WTC11 (cell line): ENCODE results near the gene TMED10. TPM values are rescaled to one million over a fixed set of nuclear protein-coding genes. Genes with fewer than 3 reads are reported as not detected.
"Not testable (repeated sequence)": the region's sequence is repeated elsewhere in the genome, so short reads cannot be mapped to it uniquely, and the experiment has no call there.

Experiments used
- ATAC-seq: fragments of 200-7000 bp; cut with Tn5 transposase; 2 replicates; pipeline ENCODE4 v1.10.0; 2021; ENCODE audit warnings: mild to moderate bottlenecking, moderate library complexity
- CTCF ChIA-PET: fragments of 300-600 bp; sonication (Branson Sonifier 250); formaldehyde crosslinking; loops from one replicate; lab custom pipeline; 2021; ENCODE audit warnings: antibody characterized with exemption; lab: Charles Lee
- POLR2A ChIA-PET: fragments of 350-600 bp; sonication (Branson Sonifier 250); formaldehyde crosslinking; loops from one replicate; lab custom pipeline; 2021; ENCODE audit warnings: antibody characterized with exemption; lab: Charles Lee
- DNase-seq: peaks from one replicate; pipeline ENCODE4 v3.0.0; 2021; ENCODE audit warnings: low spot score
- H3K27ac Mint-ChIP-seq: 2 replicates; pipeline ENCODE4 v1.8.0; 2021; ENCODE audit warnings: mixed read lengths
- H3K27me3 Mint-ChIP-seq: 2 replicates; pipeline ENCODE4 v1.8.0; 2021; ENCODE audit warnings: low read depth, mild to moderate bottlenecking, moderate library complexity, mixed read lengths
- H3K36me3 Mint-ChIP-seq: 2 replicates; pipeline ENCODE4 v1.8.0; 2021; ENCODE audit warnings: mixed read lengths
- H3K4me1 Mint-ChIP-seq: 2 replicates; pipeline ENCODE4 v1.8.0; 2022; ENCODE audit warnings: mixed read lengths
- H3K4me3 Mint-ChIP-seq: 2 replicates; pipeline ENCODE4 v1.8.0; 2021; ENCODE audit warnings: mild to moderate bottlenecking, moderate library complexity, mixed read lengths
- H3K9me3 Mint-ChIP-seq: 2 replicates; pipeline ENCODE4 v1.8.0; 2021; ENCODE audit warnings: mixed read lengths
- CREB1 ChIP-seq: sonication (generic); formaldehyde crosslinking; IDR thresholded peaks from 2 replicates; pipeline ENCODE4 v1.8.0; 2023; ENCODE audit warnings: mild to moderate bottlenecking, missing genetic modification reagents
- CREM ChIP-seq: sonication (generic); formaldehyde crosslinking; IDR thresholded peaks from 2 replicates; pipeline ENCODE4 v1.8.1; 2022; ENCODE audit warnings: mild to moderate bottlenecking, missing genetic modification reagents, moderate library complexity
- EMX1 ChIP-seq: fragments of 250-450 bp; sonication (Bioruptor Pico); IDR thresholded peaks from 2 replicates; pipeline ENCODE4 v1.8.0; 2021; ENCODE audit warnings: mild to moderate bottlenecking
- FOXJ3 ChIP-seq: sonication (generic); formaldehyde crosslinking; IDR thresholded peaks from 2 replicates; pipeline ENCODE4 v1.9.0; 2021; ENCODE audit warnings: missing genetic modification reagents, mild to moderate bottlenecking, borderline replicate concordance
- GTF2I ChIP-seq: fragments of 250-450 bp; sonication (Bioruptor Pico); conservative IDR thresholded peaks from 2 replicates; pipeline ENCODE4 v1.4.0; 2021; ENCODE audit warnings: mild to moderate bottlenecking
- JAZF1 ChIP-seq: fragments of 250-450 bp; sonication (Bioruptor Pico); IDR thresholded peaks from 2 replicates; pipeline ENCODE4 v1.9.0; 2021; ENCODE audit warnings: moderate library complexity, mild to moderate bottlenecking, inconsistent platforms
- NR1H2 ChIP-seq: sonication (generic); formaldehyde crosslinking; IDR thresholded peaks from 2 replicates; pipeline ENCODE4 v1.9.0; 2021; ENCODE audit warnings: mild to moderate bottlenecking, moderate library complexity, missing genetic modification reagents
- PRRX2 ChIP-seq: fragments of 250-450 bp; sonication (Bioruptor Pico); IDR thresholded peaks from 2 replicates; pipeline ENCODE4 v1.8.0; 2021; ENCODE audit warnings: mild to moderate bottlenecking
- ZNF121 ChIP-seq: sonication (generic); formaldehyde crosslinking; IDR thresholded peaks from 2 replicates; pipeline ENCODE4 v1.8.0; 2023; ENCODE audit warnings: missing genetic modification reagents
- ZNF232 ChIP-seq: sonication (generic); formaldehyde crosslinking; IDR thresholded peaks from 2 replicates; pipeline ENCODE4 v1.8.0; 2022; ENCODE audit warnings: mild to moderate bottlenecking, missing genetic modification reagents
- ZNF263 ChIP-seq: sonication (generic); formaldehyde crosslinking; IDR thresholded peaks from 2 replicates; pipeline ENCODE4 v1.8.1; 2022; ENCODE audit warnings: low read depth, mild to moderate bottlenecking, moderate library complexity, missing genetic modification reagents
- total RNA-seq: library from RNA; stranded (reverse); gene quantifications from 3 replicates; pipeline ENCODE4 v1.2.3, GENCODE V29; 2021
- TF ChIP-seq, protein P1 (sequence below): sonication (generic); formaldehyde crosslinking; IDR thresholded peaks from 2 replicates; pipeline ENCODE4 v1.8.1; 2023; ENCODE audit warnings: mild to moderate bottlenecking, missing genetic modification reagents, moderate library complexity
- TF ChIP-seq, protein P2 (sequence below): sonication (generic); formaldehyde crosslinking; IDR thresholded peaks from 2 replicates; pipeline ENCODE4 v1.8.1; 2022; ENCODE audit warnings: low read depth, missing genetic modification reagents, borderline replicate concordance
- TF ChIP-seq, protein P3 (sequence below): sonication (generic); formaldehyde crosslinking; IDR thresholded peaks from 2 replicates; pipeline ENCODE4 v1.8.0; 2022; ENCODE audit warnings: mild to moderate bottlenecking, missing genetic modification reagents
- TF ChIP-seq, protein P4 (sequence below): fragments of 250-450 bp; sonication (Bioruptor Pico); IDR thresholded peaks from 2 replicates; pipeline ENCODE4 v1.8.0; 2021; ENCODE audit warnings: mild to moderate bottlenecking
- TF ChIP-seq, protein P5 (sequence below): sonication (generic); formaldehyde crosslinking; conservative IDR thresholded peaks from 2 replicates; pipeline ENCODE4 v1.8.1; 2023; ENCODE audit warnings: mild to moderate bottlenecking, low read depth, missing genetic modification reagents, moderate library complexity
- TF ChIP-seq, protein P6 (sequence below): sonication (generic); formaldehyde crosslinking; IDR thresholded peaks from 2 replicates; pipeline ENCODE4 v1.8.1; 2023; ENCODE audit warnings: mild to moderate bottlenecking, missing genetic modification reagents

The TMED10 gene
- total RNA-seq, 1 experiment from 2014 or later = 234 TPM

DNA sequence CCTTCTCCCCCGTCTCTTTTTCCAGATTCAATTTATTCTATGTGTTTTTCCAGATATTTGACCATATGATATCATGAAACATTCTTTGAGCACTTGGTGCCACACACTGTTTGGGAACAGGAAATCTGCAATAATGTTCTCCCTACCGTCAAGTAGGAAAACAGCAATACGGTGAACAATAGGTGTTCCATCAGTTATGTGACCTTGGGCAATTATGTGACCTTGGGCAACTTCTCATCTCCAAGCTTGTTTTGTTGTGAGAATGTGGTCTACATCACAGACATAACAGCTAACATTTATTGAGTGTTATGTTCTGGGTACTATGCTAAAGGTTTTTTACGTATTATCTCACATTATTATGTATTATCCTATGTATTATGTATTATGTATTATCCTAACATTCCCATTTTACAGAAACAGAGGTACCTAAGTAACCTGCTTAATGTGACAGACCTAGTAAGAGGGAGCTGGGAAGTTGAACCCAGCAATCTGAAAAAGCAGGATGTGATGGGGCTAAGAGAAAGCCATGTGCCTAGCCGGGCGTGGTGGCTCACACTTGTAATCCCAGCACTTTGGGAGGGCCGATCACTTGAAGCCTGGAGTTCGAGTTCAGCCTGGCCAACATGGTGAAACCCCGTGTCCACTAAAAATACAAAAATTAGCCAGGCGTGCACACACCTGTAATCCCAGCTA is 48.4 kb downstream of the TMED10 start:
- Mint-ChIP-seq H3K27me3 (no peaks in the 10 kb centered on the region), H3K4me1 (peaks cover 18% of the 10 kb centered on the region), H3K27ac (peak overlapping the region; percentile 86), H3K9me3 (no peaks in the 10 kb centered on the region), H3K4me3 (peak overlapping the region; percentile 87), H3K36me3 (peaks cover 5% of the 10 kb centered on the region)
- no peak for DNase-seq
- POLR2A ChIA-PET = no interaction called here
- TF ChIP-seq JAZF1 (CRISPR knock-in tag) = no peak
- TF ChIP-seq ZNF121 (CRISPR knock-in tag) = no peak
- TF ChIP-seq, protein P1, sequence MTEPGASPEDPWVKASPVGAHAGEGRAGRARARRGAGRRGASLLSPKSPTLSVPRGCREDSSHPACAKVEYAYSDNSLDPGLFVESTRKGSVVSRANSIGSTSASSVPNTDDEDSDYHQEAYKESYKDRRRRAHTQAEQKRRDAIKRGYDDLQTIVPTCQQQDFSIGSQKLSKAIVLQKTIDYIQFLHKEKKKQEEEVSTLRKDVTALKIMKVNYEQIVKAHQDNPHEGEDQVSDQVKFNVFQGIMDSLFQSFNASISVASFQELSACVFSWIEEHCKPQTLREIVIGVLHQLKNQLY (CRISPR knock-in tag) = no peak
- TF ChIP-seq, protein P2, sequence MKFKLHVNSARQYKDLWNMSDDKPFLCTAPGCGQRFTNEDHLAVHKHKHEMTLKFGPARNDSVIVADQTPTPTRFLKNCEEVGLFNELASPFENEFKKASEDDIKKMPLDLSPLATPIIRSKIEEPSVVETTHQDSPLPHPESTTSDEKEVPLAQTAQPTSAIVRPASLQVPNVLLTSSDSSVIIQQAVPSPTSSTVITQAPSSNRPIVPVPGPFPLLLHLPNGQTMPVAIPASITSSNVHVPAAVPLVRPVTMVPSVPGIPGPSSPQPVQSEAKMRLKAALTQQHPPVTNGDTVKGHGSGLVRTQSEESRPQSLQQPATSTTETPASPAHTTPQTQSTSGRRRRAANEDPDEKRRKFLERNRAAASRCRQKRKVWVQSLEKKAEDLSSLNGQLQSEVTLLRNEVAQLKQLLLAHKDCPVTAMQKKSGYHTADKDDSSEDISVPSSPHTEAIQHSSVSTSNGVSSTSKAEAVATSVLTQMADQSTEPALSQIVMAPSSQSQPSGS (CRISPR knock-in tag) = no peak
- TF ChIP-seq FOXJ3 = no peak
- TF ChIP-seq, protein P3, sequence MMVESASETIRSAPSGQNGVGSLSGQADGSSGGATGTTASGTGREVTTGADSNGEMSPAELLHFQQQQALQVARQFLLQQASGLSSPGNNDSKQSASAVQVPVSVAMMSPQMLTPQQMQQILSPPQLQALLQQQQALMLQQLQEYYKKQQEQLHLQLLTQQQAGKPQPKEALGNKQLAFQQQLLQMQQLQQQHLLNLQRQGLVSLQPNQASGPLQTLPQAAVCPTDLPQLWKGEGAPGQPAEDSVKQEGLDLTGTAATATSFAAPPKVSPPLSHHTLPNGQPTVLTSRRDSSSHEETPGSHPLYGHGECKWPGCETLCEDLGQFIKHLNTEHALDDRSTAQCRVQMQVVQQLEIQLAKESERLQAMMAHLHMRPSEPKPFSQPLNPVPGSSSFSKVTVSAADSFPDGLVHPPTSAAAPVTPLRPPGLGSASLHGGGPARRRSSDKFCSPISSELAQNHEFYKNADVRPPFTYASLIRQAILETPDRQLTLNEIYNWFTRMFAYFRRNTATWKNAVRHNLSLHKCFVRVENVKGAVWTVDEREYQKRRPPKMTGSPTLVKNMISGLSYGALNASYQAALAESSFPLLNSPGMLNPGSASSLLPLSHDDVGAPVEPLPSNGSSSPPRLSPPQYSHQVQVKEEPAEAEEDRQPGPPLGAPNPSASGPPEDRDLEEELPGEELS (CRISPR knock-in tag) = no peak
- no peak for TF ChIP-seq GTF2I (CRISPR knock-in tag)
- TF ChIP-seq CREM (CRISPR knock-in tag) = no peak
- no peak for TF ChIP-seq NR1H2
- TF ChIP-seq ZNF263 (CRISPR knock-in tag) = no peak
- TF ChIP-seq CREB1 (CRISPR knock-in tag) = no peak
- TF ChIP-seq ZNF232 (CRISPR knock-in tag) = no peak
- CTCF ChIA-PET = no interaction called here
- no peak for ATAC-seq

DNA sequence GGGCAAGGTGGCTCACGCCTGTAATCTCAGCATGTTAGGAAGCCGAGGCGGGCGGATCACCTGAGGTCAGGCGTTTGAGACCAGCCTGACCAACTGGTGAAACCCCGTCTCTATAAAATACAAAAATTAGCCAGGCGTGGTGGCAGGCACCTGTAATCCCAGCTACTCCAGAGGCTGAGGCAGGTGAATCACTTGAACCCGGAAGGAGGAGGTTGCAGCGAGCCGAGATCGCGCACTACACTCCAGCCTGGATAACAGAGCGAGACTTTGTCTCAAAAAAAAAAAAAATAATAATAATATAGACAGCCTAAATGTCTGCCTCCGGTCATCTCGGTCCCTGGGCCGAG is 49.0 kb downstream of the TMED10 start:
- not testable (repeated sequence) for ATAC-seq

DNA sequence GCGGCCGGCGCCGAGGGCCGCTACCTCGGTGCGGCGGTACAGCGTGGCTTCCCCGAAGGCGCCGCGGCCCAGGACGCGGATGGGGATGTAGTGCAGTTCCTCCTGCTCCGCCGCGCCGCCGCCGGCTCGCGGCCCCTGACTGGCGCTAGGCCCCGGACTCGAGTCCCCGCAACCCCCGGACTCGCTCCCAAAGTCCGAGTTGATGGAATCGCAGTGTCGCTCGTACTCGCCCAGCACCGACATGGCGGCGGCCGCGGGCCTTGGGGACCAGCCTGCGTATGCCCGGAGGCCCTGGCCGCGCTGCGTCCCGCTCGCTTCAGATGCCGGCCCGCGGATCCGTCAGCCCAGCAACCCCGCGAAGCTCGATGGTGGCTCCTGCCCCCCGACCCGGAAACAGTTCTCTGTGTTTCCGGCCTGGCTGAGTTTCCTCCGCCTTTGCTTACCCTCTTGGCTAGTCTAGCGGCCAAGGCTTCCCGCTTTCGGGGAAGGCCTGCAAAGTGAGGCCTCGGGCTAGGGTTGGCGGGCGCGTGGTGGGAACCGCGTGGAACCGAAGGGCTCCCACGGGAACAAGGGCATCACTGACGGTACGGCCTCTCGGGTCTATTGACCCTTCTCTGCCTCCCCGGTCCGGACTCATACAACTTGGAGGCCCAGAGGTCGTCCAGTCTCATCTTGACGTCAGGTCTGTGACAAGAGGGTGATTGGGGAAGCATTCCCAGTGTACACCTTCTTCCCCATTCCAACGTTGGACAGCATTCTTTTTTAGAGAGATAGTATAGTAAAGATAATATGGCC is 49.5 kb downstream of the TMED10 start, which contains the start of gene NEK9:
NEK9 (minus strand) TSS at position 370 of the 795 bp plus-strand sequence; CDS start at position 243, 127 bp downstream.
- CTCF ChIA-PET = interaction anchor here (0.8 to 1.3 kb wide), 6 partner anchors 27 to 362 kb away, joined by 3 to 8 read pairs (median 4); partner anchors contain the start of gene ZC2HC1C
- H3K27me3 Mint-ChIP-seq = no peaks in the 10 kb centered on the region
- TF ChIP-seq, protein P4, sequence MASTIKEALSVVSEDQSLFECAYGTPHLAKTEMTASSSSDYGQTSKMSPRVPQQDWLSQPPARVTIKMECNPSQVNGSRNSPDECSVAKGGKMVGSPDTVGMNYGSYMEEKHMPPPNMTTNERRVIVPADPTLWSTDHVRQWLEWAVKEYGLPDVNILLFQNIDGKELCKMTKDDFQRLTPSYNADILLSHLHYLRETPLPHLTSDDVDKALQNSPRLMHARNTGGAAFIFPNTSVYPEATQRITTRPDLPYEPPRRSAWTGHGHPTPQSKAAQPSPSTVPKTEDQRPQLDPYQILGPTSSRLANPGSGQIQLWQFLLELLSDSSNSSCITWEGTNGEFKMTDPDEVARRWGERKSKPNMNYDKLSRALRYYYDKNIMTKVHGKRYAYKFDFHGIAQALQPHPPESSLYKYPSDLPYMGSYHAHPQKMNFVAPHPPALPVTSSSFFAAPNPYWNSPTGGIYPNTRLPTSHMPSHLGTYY (CRISPR knock-in tag) = no peak; the same call in 1 of the 2 replicates
- TF ChIP-seq EMX1 (CRISPR knock-in tag) = 0 out of 2 replicates have a peak, but pooled peaks have one; percentile 47
- TF ChIP-seq, protein P5, sequence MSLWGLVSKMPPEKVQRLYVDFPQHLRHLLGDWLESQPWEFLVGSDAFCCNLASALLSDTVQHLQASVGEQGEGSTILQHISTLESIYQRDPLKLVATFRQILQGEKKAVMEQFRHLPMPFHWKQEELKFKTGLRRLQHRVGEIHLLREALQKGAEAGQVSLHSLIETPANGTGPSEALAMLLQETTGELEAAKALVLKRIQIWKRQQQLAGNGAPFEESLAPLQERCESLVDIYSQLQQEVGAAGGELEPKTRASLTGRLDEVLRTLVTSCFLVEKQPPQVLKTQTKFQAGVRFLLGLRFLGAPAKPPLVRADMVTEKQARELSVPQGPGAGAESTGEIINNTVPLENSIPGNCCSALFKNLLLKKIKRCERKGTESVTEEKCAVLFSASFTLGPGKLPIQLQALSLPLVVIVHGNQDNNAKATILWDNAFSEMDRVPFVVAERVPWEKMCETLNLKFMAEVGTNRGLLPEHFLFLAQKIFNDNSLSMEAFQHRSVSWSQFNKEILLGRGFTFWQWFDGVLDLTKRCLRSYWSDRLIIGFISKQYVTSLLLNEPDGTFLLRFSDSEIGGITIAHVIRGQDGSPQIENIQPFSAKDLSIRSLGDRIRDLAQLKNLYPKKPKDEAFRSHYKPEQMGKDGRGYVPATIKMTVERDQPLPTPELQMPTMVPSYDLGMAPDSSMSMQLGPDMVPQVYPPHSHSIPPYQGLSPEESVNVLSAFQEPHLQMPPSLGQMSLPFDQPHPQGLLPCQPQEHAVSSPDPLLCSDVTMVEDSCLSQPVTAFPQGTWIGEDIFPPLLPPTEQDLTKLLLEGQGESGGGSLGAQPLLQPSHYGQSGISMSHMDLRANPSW (CRISPR knock-in tag) = no peak
- TF ChIP-seq PRRX2 = no peak
- TF ChIP-seq, protein P6, sequence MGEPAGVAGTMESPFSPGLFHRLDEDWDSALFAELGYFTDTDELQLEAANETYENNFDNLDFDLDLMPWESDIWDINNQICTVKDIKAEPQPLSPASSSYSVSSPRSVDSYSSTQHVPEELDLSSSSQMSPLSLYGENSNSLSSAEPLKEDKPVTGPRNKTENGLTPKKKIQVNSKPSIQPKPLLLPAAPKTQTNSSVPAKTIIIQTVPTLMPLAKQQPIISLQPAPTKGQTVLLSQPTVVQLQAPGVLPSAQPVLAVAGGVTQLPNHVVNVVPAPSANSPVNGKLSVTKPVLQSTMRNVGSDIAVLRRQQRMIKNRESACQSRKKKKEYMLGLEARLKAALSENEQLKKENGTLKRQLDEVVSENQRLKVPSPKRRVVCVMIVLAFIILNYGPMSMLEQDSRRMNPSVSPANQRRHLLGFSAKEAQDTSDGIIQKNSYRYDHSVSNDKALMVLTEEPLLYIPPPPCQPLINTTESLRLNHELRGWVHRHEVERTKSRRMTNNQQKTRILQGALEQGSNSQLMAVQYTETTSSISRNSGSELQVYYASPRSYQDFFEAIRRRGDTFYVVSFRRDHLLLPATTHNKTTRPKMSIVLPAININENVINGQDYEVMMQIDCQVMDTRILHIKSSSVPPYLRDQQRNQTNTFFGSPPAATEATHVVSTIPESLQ (CRISPR knock-in tag) = no peak

More for the DNA sequence above, 49.0 kb downstream of the TMED10 start:
- peak overlapping the region; percentile 87 for H3K4me3 Mint-ChIP-seq
- H3K9me3 Mint-ChIP-seq, DNase-seq, H3K36me3 Mint-ChIP-seq, H3K27me3 Mint-ChIP-seq: not testable (repeated sequence)
- POLR2A ChIA-PET = interaction anchor here (0.6 to 1.8 kb wide), 4 partner anchors 112 to 168 kb away, joined by 4 to 5 read pairs (median 4); no protein-coding TSS in a partner anchor
- H3K4me1 Mint-ChIP-seq = peaks cover 18% of the 10 kb centered on the region
- CTCF ChIA-PET = interaction anchor here (1.0 to 1.3 kb wide), 3 partner anchors 58 to 361 kb away, joined by 3 to 8 read pairs (median 4); partner anchors contain the start of gene ZC2HC1C
- H3K27ac Mint-ChIP-seq = peak overlapping the region; percentile 84

More for the DNA sequence above, 49.5 kb downstream of the TMED10 start, which contains the start of gene NEK9:
- H3K4me1 Mint-ChIP-seq = peaks cover 18% of the 10 kb centered on the region
- DNase-seq (peak; percentile 81), ATAC-seq (peak; percentile 93)
- H3K27ac Mint-ChIP-seq = peak within 1 kb of the TSS; percentile 86
- POLR2A ChIA-PET = interaction anchor here (0.6 to 1.8 kb wide), 6 partner anchors 112 to 168 kb away, joined by 3 to 5 read pairs (median 4); no protein-coding TSS in a partner anchor
- peak within 1 kb of the TSS; percentile 87 for H3K4me3 Mint-ChIP-seq
- no peaks in the 10 kb centered on the region for H3K9me3 Mint-ChIP-seq
- no peaks in the 10 kb centered on the region for H3K36me3 Mint-ChIP-seq
